ENCODE data around the gene DPF3. TPM values are rescaled to one million over a fixed set of nuclear protein-coding genes. Genes with fewer than 3 reads are reported as not detected.

Gene DPF3
- polyA plus RNA-seq, 1 experiment, result 3.6 TPM

DNA sequence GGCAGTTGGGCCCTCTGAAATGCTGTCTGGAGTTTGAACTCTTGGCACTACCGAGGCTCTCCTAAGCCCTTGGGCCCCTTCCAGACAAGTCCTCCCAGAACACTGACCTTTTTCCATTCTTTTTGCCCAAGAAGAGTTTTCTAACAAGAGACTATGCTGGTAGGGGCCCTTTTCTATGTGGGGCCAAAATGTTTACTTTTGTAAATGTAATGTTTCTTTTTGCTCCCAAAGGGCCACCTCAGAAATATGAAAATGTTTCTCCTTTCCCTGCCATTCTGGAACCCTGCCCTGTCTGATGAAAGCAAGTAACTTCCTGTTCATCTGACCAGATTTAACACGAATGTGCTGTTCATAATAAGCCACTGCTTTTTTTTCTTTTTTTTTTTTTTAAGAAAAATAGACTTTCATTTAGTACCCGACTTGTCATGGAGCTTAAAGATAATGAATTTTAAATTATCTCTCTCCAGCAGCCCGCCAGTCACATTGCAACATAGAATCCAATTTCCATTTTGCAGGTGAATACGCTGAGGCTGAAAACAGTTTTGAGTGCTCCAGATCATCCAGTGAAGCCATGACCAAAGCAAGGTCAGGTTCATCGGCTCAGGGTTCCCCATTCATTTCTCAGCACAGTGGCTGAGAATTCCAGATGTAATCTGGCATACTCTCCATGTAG is 169.9 kb downstream of the DPF3 start:
- no peaks in the 10 kb centered on the region; the same call in none of the 2 replicates for H3K36me3 ChIP-seq (ENCODE audit: control insufficient read depth, insufficient read depth, low read length)
- TF ChIP-seq, protein P1, sequence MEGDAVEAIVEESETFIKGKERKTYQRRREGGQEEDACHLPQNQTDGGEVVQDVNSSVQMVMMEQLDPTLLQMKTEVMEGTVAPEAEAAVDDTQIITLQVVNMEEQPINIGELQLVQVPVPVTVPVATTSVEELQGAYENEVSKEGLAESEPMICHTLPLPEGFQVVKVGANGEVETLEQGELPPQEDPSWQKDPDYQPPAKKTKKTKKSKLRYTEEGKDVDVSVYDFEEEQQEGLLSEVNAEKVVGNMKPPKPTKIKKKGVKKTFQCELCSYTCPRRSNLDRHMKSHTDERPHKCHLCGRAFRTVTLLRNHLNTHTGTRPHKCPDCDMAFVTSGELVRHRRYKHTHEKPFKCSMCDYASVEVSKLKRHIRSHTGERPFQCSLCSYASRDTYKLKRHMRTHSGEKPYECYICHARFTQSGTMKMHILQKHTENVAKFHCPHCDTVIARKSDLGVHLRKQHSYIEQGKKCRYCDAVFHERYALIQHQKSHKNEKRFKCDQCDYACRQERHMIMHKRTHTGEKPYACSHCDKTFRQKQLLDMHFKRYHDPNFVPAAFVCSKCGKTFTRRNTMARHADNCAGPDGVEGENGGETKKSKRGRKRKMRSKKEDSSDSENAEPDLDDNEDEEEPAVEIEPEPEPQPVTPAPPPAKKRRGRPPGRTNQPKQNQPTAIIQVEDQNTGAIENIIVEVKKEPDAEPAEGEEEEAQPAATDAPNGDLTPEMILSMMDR (IDR thresholded peaks at IDR 0.05; ENCODE audit: insufficient read depth, low read depth, low read length), result no peak
- ChIA-PET CTCF (interaction anchor here (1.3 kb wide), 1 partner anchor 12 kb away, joined by 4 read pairs; no protein-coding TSS in a partner anchor), POLR2A (no interaction called here)
- no peak for DNase-seq (ENCODE audit: low read depth)
- no peak overlapping the region for H3K4me3 ChIP-seq (ENCODE audit: low read depth, low read length)
- H3K27me3 ChIP-seq (ENCODE audit: control insufficient read depth, insufficient read depth, low read length), result no peaks in the 10 kb centered on the region

DNA sequence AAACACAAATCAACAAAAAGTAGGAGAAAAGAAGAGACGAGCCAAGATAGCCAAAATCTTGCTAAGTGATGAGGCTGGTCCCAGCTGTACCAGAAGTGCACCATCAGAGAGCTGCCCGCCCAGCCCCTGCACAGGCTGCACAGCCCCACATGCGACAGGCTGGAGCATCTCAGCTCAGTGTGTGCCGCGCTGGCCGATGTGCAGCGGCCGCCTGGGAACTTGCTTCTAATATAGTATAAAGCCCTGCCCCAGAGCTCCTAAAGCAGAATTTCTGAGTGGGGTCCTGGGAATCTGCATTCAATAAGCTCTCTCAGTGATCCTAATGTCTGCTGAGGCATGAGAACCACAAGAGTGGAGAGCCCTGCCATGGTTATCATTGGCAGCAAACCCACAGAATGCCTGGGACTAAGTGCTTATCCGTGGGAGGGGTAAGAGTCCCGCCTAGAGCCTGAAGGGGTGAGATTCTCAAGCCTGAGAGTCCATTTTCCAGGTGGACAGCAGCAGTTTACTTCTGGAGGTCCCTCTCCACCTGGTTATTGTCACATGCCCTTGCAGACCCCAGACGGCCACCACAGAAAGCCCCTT is 171.6 kb downstream of the DPF3 start:
- TF ChIP-seq, protein P1 (IDR thresholded peaks at IDR 0.05; ENCODE audit: insufficient read depth, low read depth, low read length), result no peak
- ChIA-PET CTCF (interaction anchor here (0.6 to 0.7 kb wide), 3 partner anchors 11 to 245 kb away, joined by 3 to 5 read pairs (median 4); no protein-coding TSS in a partner anchor), POLR2A (no interaction called here)
- H3K4me3 ChIP-seq (ENCODE audit: low read depth, low read length), result no peak overlapping the region
- no peaks in the 10 kb centered on the region for H3K27me3 ChIP-seq (ENCODE audit: control insufficient read depth, insufficient read depth, low read length)
- no peaks in the 10 kb centered on the region; the same call in 1 of the 2 replicates for H3K36me3 ChIP-seq (ENCODE audit: control insufficient read depth, insufficient read depth, low read length)
- no peak for DNase-seq (ENCODE audit: low read depth)

DNA sequence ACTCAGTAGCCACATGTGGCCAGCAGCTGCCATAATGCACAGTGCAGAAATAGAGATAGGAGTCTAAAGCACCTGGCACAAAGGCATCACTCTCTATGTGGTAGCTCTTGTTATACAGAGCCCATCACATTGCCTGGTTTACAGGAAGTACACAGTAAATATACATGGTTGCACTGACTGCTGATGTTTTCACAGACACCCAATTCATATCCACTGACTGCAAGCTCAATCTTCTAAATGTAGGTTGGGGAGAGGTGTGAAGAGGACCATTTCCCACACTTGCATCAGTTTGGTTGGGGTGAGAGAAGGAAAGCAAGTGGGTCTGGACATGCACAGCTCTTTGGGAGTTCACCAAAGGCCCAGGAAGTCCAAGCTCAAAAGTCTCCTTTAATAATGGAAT is 172.8 kb downstream of the DPF3 start:
- Histone ChIP-seq H3K27me3 (ENCODE audit: control insufficient read depth, insufficient read depth, low read length) (no peaks in the 10 kb centered on the region), H3K4me3 (ENCODE audit: low read depth, low read length) (no peak overlapping the region), H3K36me3 (ENCODE audit: control insufficient read depth, insufficient read depth, low read length) (no peaks in the 10 kb centered on the region; the same call in 1 of the 2 replicates)
- ChIA-PET POLR2A (no interaction called here), CTCF (interaction anchor here (0.9 to 1.1 kb wide), 2 partner anchors 17 to 204 kb away, joined by 3 read pairs; no protein-coding TSS in a partner anchor)
- DNase-seq (ENCODE audit: low read depth), result no peak
- TF ChIP-seq, protein P1 (IDR thresholded peaks at IDR 0.05; ENCODE audit: insufficient read depth, low read depth, low read length), result no peak

GRCh38 chr14:72717220-72717619 is 176.7 kb downstream of the DPF3 start:
- ChIA-PET POLR2A (no interaction called here), CTCF (interaction anchor here (1.9 kb wide), 1 partner anchor 203 kb away, joined by 6 read pairs; no protein-coding TSS in a partner anchor)
- Histone ChIP-seq H3K4me3 (ENCODE audit: low read depth, low read length) (no peak overlapping the region), H3K27me3 (ENCODE audit: control insufficient read depth, insufficient read depth, low read length) (no peaks in the 10 kb centered on the region), H3K36me3 (ENCODE audit: control insufficient read depth, insufficient read depth, low read length) (no peaks in the 10 kb centered on the region; the same call in 1 of the 2 replicates)
- no peak for DNase-seq (ENCODE audit: low read depth)
- TF ChIP-seq, protein P1 (IDR thresholded peaks at IDR 0.05; ENCODE audit: insufficient read depth, low read depth, low read length), result no peak

GRCh38 chr14:72716476-72716875 is 177.4 kb downstream of the DPF3 start:
- peaks cover 1% of the 10 kb centered on the region; the same call in 1 of the 2 replicates for H3K36me3 ChIP-seq (ENCODE audit: control insufficient read depth, insufficient read depth, low read length)
- DNase-seq (ENCODE audit: low read depth), result no peak
- ChIA-PET CTCF (no interaction called here), POLR2A (no interaction called here)
- TF ChIP-seq, protein P1 (IDR thresholded peaks at IDR 0.05; ENCODE audit: insufficient read depth, low read depth, low read length), result no peak
- no peak overlapping the region for H3K4me3 ChIP-seq (ENCODE audit: low read depth, low read length)
- no peaks in the 10 kb centered on the region for H3K27me3 ChIP-seq (ENCODE audit: control insufficient read depth, insufficient read depth, low read length)
